Measurements from ENCODE around the gene C1QL1. TPM values are rescaled to one million over a fixed set of nuclear protein-coding genes. Genes with fewer than 3 reads are reported as not detected.

Gene C1QL1
- total and polyA plus RNA-seq, 2 of the 13 experiments (the other 11 are each of a cell fraction or from before 2014, with no cell fraction given): 0.11 TPM

DNA sequence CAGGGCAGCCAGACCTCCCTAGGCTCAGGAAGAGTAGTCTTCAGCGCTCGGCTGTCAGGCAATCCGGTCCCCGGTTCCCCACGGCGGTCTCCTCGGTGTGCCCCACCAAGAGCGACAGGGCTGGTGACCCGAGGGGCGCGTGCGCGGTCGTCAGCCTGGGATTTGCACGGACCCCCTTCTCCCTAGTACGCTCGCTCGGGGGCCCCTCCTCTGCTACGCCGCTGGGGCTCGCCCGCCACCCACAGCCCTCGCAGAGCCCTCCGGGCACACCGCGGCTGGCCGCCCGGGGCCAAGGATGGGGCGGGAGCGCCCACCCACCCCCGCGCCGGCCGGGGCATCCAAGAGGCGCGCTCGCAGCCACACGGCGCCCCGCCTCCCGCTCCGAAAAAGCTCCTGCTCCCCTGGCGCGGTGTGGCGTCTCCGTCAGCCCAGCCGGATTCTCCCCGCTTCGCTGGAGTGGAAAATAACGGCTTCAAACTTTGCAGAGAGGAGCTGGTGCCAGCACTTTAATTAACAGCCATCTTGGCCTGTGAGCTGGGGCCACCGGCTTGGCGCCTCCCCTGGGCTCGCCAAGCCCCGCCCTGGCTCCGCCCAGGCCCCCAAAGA, 2.1 kb upstream of the C1QL1 start:
- CTCF ChIA-PET (ENCODE audit: low intra/inter-chr PET ratio, low total read pairs): no interaction called here
- Histone ChIP-seq H3K36me3 (replicated peaks in 1 of 2; ENCODE audit: control insufficient read depth in 1 of 2, insufficient read depth in 2 of 2, low read length in 2 of 2) (no peaks in the 10 kb centered on the region), H3K4me3 (replicated peaks in 1 of 3; ENCODE audit: insufficient read depth in 1 of 3, low read depth in 2 of 3, low read length in 3 of 3) (peak overlapping the region; percentile 48 to 71 (median 49)), H3K9me3 (ENCODE audit: low read length) (no peaks in the 10 kb centered on the region), H3K27me3 (ENCODE audit: control insufficient read depth in 1 of 2, insufficient read depth in 2 of 2, low read length in 2 of 2) (peaks cover 36 to 72% of the 10 kb centered on the region in 2 experiments), H3K79me2 (ENCODE audit: insufficient read depth, low read length) (no peaks in the 10 kb centered on the region), H3K27ac (ENCODE audit: extremely low read length, insufficient read depth, low read length) (no peak overlapping the region), H2AFZ (ENCODE audit: low read length) (no peak overlapping the region), H3K4me1 (ENCODE audit: insufficient read depth, low read length) (peaks cover 36% of the 10 kb centered on the region), H3K4me2 (ENCODE audit: low read depth, low read length) (peak overlapping the region; percentile 73), H3K9ac (ENCODE audit: insufficient read depth, low read depth, low read length) (peak overlapping the region; percentile 30; the same call in 1 of the 2 replicates), H4K20me1 (ENCODE audit: insufficient read depth, low read length) (no peaks in the 10 kb centered on the region)
- POLR2A ChIA-PET: no interaction called here
- BruUV-seq (replicated peaks): no TSS peak
- ATAC-seq (peak; percentile 8; the same call in 2 of the 3 replicates), DNase-seq (ENCODE audit: low spot score) (no peak), FAIRE-seq (no peak)
- in situ Hi-C loops (cut with HindIII; ENCODE audit: extremely low pct_ligation_motif_present, low pct_unique_long_range_greater_than_20kb) (no loop called here), intact Hi-C loops (cut with micrococcal nuclease; ENCODE audit: unreplicated experiment) (no loop called here)
- no CpG with 5 or more reads among the region's 55 CpGs for WGBS (ENCODE audit: low lambda C conversion rate)
- TF ChIP-seq, protein P1, sequence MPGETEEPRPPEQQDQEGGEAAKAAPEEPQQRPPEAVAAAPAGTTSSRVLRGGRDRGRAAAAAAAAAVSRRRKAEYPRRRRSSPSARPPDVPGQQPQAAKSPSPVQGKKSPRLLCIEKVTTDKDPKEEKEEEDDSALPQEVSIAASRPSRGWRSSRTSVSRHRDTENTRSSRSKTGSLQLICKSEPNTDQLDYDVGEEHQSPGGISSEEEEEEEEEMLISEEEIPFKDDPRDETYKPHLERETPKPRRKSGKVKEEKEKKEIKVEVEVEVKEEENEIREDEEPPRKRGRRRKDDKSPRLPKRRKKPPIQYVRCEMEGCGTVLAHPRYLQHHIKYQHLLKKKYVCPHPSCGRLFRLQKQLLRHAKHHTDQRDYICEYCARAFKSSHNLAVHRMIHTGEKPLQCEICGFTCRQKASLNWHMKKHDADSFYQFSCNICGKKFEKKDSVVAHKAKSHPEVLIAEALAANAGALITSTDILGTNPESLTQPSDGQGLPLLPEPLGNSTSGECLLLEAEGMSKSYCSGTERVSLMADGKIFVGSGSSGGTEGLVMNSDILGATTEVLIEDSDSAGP (CRISPR knock-in tag; IDR thresholded peaks at IDR 0.05; ENCODE audit: borderline replicate concordance): 0 out of 2 replicates have a peak, but pooled peaks have one; percentile 23
- TF ChIP-seq, protein P2, sequence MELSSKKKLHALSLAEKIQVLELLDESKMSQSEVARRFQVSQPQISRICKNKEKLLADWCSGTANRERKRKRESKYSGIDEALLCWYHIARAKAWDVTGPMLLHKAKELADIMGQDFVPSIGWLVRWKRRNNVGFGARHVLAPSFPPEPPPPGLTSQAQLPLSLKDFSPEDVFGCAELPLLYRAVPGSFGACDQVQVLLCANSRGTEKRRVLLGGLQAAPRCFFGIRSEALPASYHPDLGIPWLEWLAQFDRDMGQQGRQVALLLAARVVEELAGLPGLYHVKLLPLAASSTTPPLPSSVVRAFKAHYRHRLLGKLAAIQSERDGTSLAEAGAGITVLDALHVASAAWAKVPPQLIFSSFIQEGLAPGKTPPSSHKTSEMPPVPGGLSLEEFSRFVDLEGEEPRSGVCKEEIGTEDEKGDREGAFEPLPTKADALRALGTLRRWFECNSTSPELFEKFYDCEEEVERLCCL (CRISPR knock-in tag; IDR thresholded peaks at IDR 0.05; ENCODE audit: borderline replicate concordance): no peak
- TF ChIP-seq, protein P3, sequence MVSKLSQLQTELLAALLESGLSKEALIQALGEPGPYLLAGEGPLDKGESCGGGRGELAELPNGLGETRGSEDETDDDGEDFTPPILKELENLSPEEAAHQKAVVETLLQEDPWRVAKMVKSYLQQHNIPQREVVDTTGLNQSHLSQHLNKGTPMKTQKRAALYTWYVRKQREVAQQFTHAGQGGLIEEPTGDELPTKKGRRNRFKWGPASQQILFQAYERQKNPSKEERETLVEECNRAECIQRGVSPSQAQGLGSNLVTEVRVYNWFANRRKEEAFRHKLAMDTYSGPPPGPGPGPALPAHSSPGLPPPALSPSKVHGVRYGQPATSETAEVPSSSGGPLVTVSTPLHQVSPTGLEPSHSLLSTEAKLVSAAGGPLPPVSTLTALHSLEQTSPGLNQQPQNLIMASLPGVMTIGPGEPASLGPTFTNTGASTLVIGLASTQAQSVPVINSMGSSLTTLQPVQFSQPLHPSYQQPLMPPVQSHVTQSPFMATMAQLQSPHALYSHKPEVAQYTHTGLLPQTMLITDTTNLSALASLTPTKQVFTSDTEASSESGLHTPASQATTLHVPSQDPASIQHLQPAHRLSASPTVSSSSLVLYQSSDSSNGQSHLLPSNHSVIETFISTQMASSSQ (IDR thresholded peaks at IDR 0.05; ENCODE audit: low read depth): no peak
- TF ChIP-seq, protein P3 (CRISPR knock-in tag; IDR thresholded peaks at IDR 0.05; ENCODE audit: borderline replicate concordance): 0 out of 2 replicates have a peak, but pooled peaks have one; percentile 18
- no peak for TF ChIP-seq ISL2 (CRISPR knock-in tag; IDR thresholded peaks at IDR 0.05)
- TF ChIP-seq ZBTB38 (CRISPR knock-in tag; IDR thresholded peaks at IDR 0.05): 0 out of 2 replicates have a peak, but pooled peaks have one; percentile 14
- TF ChIP-seq MTA1 (CRISPR knock-in tag; IDR thresholded peaks at IDR 0.05; ENCODE audit: borderline replicate concordance): peak; percentile 38; the same call in 1 of the 2 replicates
- 0 out of 2 replicates have a peak, but pooled peaks have one; percentile 51 for TF ChIP-seq MTF2 (CRISPR knock-in tag; IDR thresholded peaks at IDR 0.05; ENCODE audit: borderline replicate concordance)
- peak; percentile 86; the same call in 1 of the 2 replicates for TF ChIP-seq EZH2 (conservative IDR thresholded peaks at IDR 0.05; ENCODE audit: low read depth, low read length)
- peak; percentile 33; the same call in 1 of the 2 replicates for TF ChIP-seq GABPB1 (CRISPR knock-in tag; IDR thresholded peaks at IDR 0.05)
- 0 out of 2 replicates have a peak, but pooled peaks have one; percentile 44 for TF ChIP-seq ZNF556 (CRISPR knock-in tag; IDR thresholded peaks at IDR 0.05; ENCODE audit: borderline replicate concordance)
- peak; percentile 39 for TF ChIP-seq HNRNPLL (IDR thresholded peaks at IDR 0.05; ENCODE audit: low read depth, low read length, poor library complexity, severe bottlenecking)

Data from HepG2 (cell line).